Breast epithelium (tissue), 4 donors: ENCODE data around the gene SPSB1. TPM values are rescaled to one million over a fixed set of nuclear protein-coding genes. Genes with fewer than 3 reads are reported as not detected.
"Not testable (repeated sequence)": the region's sequence is repeated elsewhere in the genome, so short reads cannot be mapped to it uniquely, and the experiment has no call there.

Source experiments
- DNase-seq, 2 donors: peaks; one replicate each; pipeline ENCODE4 v3.0.0-alpha.2; 2019; ENCODE audit warnings: low spot score in 2 of 2
- H3K27ac ChIP-seq, 2 donors: fragments of 200-600 bp; sonication (generic) in 1 of 2; one replicate each; pipeline ENCODE4 v1.5.1; 2016 to 2019; ENCODE audit warnings: mild to moderate bottlenecking in 1 of 2
- H3K27me3 ChIP-seq, 2 donors: fragments of 200-600 bp; sonication (generic) in 1 of 2; one replicate each; pipeline versions ENCODE4 v1.5.1 to v1.6.0; 2017 to 2019; ENCODE audit warnings: control low read depth in 1 of 2, mild to moderate bottlenecking in 1 of 2
- H3K36me3 ChIP-seq: fragments of 200-600 bp; one replicate; pipeline ENCODE4 v1.5.1; 2019
- H3K4me1 ChIP-seq, 2 donors: fragments of 200-600 bp; sonication (generic); one replicate each; pipeline ENCODE4 v1.5.1; 2016 to 2019; ENCODE audit warnings: control low read depth in 1 of 2
- H3K4me3 ChIP-seq, 3 donors: fragments of 200-600 bp; sonication (generic); 1 replicate in 2 of 3; 2 replicates in 1 of 3; pipeline ENCODE4 v1.5.1; 2016 to 2019; ENCODE audit warnings: mild to moderate bottlenecking in 3 of 3, moderate library complexity in 2 of 3
- H3K9me3 ChIP-seq, 2 donors: fragments of 200-600 bp; sonication (generic) in 1 of 2; one replicate each; pipeline ENCODE4 v1.5.1; 2016 to 2019; ENCODE audit warnings: control low read depth in 1 of 2
- POLR2A ChIP-seq: fragments of 450-650 bp; IDR thresholded peaks from one replicate; pipeline ENCODE4 v1.6.1; 2016; ENCODE audit warnings: antibody characterized with exemption, mild to moderate bottlenecking, moderate library complexity
- POLR2AphosphoS5 ChIP-seq, 3 donors: sonication (generic); formaldehyde crosslinking; IDR thresholded peaks; one replicate each; pipeline ENCODE4 v1.6.1; 2017; ENCODE audit warnings: antibody characterized with exemption in 3 of 3
- intact Hi-C: fragments of 100-400 bp; cut with DNase I; formaldehyde crosslinking; loops from one replicate; pipeline ENCODE4 v1.15.1; 2023; ENCODE audit warnings: low total_unique reads
- total RNA-seq, 3 donors: library from RNA; depleted of rRNA; stranded (reverse); fragments of >200 nt; gene quantifications; one replicate each; pipeline ENCODE4 v1.1.0, GENCODE V29; 2016
- TF ChIP-seq, protein P1 (sequence below), 3 donors: fragments of 450-650 bp; IDR thresholded peaks; one replicate each; pipeline ENCODE4 v1.5.1; 2016 to 2017; ENCODE audit warnings: antibody characterized with exemption in 3 of 3, mild to moderate bottlenecking in 3 of 3, moderate library complexity in 3 of 3

SPSB1 gene
- total RNA-seq, 3 donors from 2014 or later, result 30.6 to 52.5 (median 34.4) TPM

DNA sequence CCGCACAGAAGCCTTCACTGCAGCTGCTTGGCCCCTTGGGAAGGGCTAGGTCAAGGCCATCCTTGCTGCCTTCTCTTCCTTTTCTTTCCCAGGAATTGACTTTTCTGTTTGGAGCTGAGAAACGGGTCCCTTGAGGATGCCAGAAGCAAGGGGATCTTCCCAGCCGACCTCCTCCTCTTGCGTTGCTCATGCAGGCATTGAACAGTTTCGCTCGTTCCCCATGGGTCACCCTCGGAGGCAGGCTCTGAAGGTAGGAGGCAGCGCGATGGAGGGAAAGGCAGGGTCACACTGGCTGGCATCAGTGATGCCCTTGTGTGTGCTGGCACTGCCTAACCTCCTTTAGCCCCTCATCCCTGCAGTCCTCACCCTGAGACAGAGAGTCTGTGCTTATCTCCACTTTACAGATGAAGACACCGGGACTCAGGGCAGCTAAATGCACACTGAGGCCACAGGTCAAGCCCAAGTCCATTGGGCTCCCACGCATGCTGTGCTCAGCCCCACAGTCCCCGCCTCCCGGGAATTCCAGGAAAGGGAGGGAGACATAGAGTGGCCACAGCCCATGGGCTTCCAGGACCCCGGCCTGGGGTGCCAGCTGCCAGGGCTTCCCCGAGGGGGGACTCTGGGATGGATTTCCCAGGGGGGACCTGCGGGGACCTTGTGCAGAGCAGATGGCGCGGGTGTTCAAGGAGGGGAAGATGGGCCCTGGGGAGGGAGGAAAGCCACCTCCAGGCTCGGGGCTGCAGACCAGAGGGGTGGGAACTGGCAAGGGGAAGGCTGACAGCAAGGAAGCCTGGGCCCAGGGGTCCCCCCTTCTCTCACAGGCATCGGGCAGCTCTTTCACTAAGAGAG lies 90.2 kb downstream of the SPSB1 start:
- Histone ChIP-seq H3K36me3 (no peaks in the 10 kb centered on the region), H3K27me3 (no peaks in the 10 kb centered on the region), H3K4me1 (no peaks in the 10 kb centered on the region), H3K9me3 (no peaks in the 10 kb centered on the region), H3K27ac (no peak overlapping the region), H3K4me3 (no peak overlapping the region)
- no peak for DNase-seq
- intact Hi-C loops, result no loop called here
- TF ChIP-seq, protein P1, sequence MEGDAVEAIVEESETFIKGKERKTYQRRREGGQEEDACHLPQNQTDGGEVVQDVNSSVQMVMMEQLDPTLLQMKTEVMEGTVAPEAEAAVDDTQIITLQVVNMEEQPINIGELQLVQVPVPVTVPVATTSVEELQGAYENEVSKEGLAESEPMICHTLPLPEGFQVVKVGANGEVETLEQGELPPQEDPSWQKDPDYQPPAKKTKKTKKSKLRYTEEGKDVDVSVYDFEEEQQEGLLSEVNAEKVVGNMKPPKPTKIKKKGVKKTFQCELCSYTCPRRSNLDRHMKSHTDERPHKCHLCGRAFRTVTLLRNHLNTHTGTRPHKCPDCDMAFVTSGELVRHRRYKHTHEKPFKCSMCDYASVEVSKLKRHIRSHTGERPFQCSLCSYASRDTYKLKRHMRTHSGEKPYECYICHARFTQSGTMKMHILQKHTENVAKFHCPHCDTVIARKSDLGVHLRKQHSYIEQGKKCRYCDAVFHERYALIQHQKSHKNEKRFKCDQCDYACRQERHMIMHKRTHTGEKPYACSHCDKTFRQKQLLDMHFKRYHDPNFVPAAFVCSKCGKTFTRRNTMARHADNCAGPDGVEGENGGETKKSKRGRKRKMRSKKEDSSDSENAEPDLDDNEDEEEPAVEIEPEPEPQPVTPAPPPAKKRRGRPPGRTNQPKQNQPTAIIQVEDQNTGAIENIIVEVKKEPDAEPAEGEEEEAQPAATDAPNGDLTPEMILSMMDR (IDR thresholded peaks at IDR 0.05), result no peak
- TF ChIP-seq POLR2AphosphoS5 (IDR thresholded peaks at IDR 0.05), result no peak
- no peak for TF ChIP-seq POLR2A

- TF ChIP-seq, protein P1 (IDR thresholded peaks at IDR 0.05), result no peak
- TF ChIP-seq POLR2AphosphoS5 (IDR thresholded peaks at IDR 0.05) (no peak), POLR2A (no peak)
- intact Hi-C loops, result no loop called here
- no peak overlapping the region for H3K27ac ChIP-seq
- no peaks in the 10 kb centered on the region for H3K4me1 ChIP-seq
- H3K9me3 ChIP-seq, result no peaks in the 10 kb centered on the region
- no peaks in the 10 kb centered on the region for H3K27me3 ChIP-seq
- no peaks in the 10 kb centered on the region for H3K36me3 ChIP-seq
- DNase-seq, result no peak
- H3K4me3 ChIP-seq, result no peak overlapping the region
Measured at GRCh38 chr1:9384128-9384527, 91.4 kb downstream of the SPSB1 start.

DNA sequence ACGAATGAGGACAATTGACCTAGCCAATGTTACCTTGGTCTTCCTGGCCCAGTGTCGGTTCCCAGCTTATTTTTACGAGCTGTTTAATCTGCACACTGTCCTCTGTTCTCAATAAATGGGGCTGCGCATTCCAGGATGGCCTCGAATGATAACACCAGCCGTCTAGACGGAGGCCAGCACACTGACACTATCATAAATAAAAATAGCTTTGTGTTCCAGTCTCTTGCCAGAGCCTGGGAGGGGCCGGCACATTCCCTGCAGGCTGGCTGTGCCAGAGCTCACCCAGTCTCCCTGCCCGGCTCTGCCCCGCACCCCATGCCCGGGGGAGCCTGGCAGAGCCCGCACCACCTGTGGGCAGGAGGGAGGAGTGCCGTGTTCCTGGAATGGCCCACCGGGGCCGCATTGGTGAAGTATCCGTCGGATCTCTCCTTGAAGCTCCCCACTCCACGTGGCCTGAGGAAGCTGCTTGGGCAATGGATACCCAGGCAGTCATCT lies 92.1 kb downstream of the SPSB1 start:
- no peak for DNase-seq
- intact Hi-C loops, result no loop called here
- no peaks in the 10 kb centered on the region for H3K4me1 ChIP-seq

DNA sequence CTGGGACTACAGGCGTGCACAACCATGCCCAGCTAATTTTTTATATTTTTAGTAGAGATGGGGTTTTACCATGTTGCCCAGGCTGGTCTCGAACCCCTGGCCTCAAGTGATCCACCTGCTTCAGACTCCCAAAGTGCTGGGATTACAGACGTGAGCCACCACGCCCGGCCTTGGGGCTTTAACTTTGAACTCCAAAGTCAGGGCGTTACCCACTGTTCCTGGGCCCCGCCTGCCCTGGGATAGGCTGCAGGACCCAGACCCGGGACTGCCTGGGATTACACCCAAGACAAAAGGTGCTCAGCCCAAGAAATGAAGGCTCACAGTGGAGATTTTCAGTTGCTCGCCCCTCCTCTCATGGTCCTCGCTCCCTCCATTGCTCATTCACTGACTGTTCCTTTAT lies 92.7 kb downstream of the SPSB1 start:
- intact Hi-C loops, H3K27me3 ChIP-seq, H3K4me1 ChIP-seq, DNase-seq, H3K4me3 ChIP-seq, H3K9me3 ChIP-seq, H3K36me3 ChIP-seq, H3K27ac ChIP-seq: not testable (repeated sequence)

More for the DNA sequence above, 92.1 kb downstream of the SPSB1 start:
- H3K27me3 ChIP-seq, result no peaks in the 10 kb centered on the region
- no peaks in the 10 kb centered on the region for H3K36me3 ChIP-seq
- TF ChIP-seq, protein P1 (IDR thresholded peaks at IDR 0.05), result no peak
- no peak for TF ChIP-seq POLR2A
- TF ChIP-seq POLR2AphosphoS5 (IDR thresholded peaks at IDR 0.05), result no peak
- H3K27ac ChIP-seq, result no peak overlapping the region
- no peaks in the 10 kb centered on the region for H3K9me3 ChIP-seq
- H3K4me3 ChIP-seq, result peak overlapping the region in 1 of 3 donors; percentile 28

DNA sequence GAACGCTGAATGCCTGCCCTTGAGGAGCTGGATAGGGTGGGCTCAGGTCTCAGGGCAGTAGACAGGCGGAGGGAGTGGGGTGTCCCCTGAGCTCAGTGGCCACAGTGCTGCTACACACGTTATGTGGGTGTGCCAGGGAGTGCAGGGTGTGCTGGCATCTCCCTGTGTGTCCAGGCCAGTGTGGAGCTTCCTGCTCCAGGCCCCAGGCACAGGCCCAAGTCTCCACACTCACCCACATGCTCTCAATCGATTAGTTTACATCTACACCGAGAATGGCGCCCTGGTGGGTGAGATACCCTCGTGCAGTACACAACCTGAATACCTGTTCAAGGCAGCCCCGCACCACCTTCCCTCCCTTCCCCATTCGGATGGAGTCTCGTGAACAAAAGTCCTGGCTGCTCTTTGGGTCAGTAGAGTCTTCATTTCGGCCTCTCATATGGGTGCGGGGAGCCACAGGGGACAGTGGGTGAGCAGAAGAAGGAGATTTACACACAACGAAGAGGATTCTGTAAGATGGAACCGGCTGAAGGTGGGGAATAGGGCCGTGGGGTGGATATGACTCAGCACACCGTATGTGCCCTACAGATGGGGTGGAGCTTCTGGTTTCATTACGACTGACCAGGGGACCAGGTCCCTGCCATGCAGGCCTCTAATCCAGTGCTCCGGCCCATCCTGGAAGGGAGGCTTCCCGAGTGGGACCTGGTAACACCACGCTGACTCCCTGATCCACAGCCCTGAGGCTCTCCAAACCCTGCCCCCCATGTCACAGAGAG lies 93.3 kb downstream of the SPSB1 start:
- no peak for TF ChIP-seq POLR2AphosphoS5 (IDR thresholded peaks at IDR 0.05)
- TF ChIP-seq POLR2A, result no peak
- TF ChIP-seq, protein P1 (IDR thresholded peaks at IDR 0.05), result no peak
- Histone ChIP-seq H3K27ac (no peak overlapping the region), H3K27me3 (no peaks in the 10 kb centered on the region), H3K36me3 (no peaks in the 10 kb centered on the region), H3K4me3 (no peak overlapping the region), H3K4me1 (no peaks in the 10 kb centered on the region), H3K9me3 (no peaks in the 10 kb centered on the region)
- intact Hi-C loops, result no loop called here
- no peak for DNase-seq
